Measurements from ENCODE around the gene MLF1. TPM values are rescaled to one million over a fixed set of nuclear protein-coding genes. Genes with fewer than 3 reads are reported as not detected.

The MLF1 gene
- total RNA-seq, 4 donors from 2014 or later, result 11.2 to 22.8 (median 15.4) TPM

DNA sequence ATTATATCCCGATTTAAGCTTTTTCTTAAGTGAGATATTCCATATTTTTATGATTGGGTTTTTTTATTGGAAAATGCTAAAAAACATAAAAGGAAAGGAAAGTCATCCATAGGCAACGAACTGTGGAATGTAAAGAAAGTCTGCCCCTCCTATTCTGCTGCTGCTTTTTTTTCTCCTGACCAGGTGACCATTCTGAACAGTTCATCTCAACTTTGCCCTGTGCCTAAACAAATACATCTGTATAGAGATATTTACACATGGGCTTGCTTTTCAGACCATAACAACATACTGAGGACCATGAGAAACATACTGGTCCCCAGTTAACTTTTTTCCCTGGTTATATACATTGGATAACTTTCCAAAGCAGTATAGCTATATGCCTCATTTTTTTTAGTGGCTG, 18.9 kb upstream of the MLF1 start:
- no peak overlapping the region for H3K27ac ChIP-seq
- intact Hi-C loops (cut with DNase I), result no loop called here
- no peak for DNase-seq
- H3K36me3 ChIP-seq, result no peaks in the 10 kb centered on the region
- H3K9me3 ChIP-seq, result no peaks in the 10 kb centered on the region
- no peak for TF ChIP-seq POLR2A (IDR thresholded peaks at IDR 0.05)
- TF ChIP-seq, protein P1, sequence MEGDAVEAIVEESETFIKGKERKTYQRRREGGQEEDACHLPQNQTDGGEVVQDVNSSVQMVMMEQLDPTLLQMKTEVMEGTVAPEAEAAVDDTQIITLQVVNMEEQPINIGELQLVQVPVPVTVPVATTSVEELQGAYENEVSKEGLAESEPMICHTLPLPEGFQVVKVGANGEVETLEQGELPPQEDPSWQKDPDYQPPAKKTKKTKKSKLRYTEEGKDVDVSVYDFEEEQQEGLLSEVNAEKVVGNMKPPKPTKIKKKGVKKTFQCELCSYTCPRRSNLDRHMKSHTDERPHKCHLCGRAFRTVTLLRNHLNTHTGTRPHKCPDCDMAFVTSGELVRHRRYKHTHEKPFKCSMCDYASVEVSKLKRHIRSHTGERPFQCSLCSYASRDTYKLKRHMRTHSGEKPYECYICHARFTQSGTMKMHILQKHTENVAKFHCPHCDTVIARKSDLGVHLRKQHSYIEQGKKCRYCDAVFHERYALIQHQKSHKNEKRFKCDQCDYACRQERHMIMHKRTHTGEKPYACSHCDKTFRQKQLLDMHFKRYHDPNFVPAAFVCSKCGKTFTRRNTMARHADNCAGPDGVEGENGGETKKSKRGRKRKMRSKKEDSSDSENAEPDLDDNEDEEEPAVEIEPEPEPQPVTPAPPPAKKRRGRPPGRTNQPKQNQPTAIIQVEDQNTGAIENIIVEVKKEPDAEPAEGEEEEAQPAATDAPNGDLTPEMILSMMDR (IDR thresholded peaks at IDR 0.05), result no peak
- WGBS, 2 donors, result 82 to 85% methylated on average over 2 of the region's 2 CpGs
- H3K27me3 ChIP-seq, result no peaks in the 10 kb centered on the region
- H3K4me1 ChIP-seq, result no peaks in the 10 kb centered on the region
- no peak overlapping the region for H3K4me3 ChIP-seq (replicated peaks in 1 of 3)

GRCh38 chr3:158559504-158559903, 11.5 kb upstream of the MLF1 start:
- Histone ChIP-seq H3K4me3 (replicated peaks in 1 of 3) (no peak overlapping the region), H3K27me3 (no peaks in the 10 kb centered on the region), H3K4me1 (no peaks in the 10 kb centered on the region), H3K27ac (no peak overlapping the region), H3K9me3 (no peaks in the 10 kb centered on the region), H3K36me3 (no peaks in the 10 kb centered on the region)
- intact Hi-C loops (cut with DNase I), result no loop called here
- no peak for DNase-seq
- TF ChIP-seq, protein P1 (IDR thresholded peaks at IDR 0.05), result no peak
- no peak for TF ChIP-seq POLR2A (IDR thresholded peaks at IDR 0.05)
- WGBS, 2 donors, result 73 to 74% methylated on average over 4 of the region's 4 CpGs

GRCh38 chr3:158560979-158561378, 10.0 kb upstream of the MLF1 start:
- Histone ChIP-seq H3K27me3 (no peaks in the 10 kb centered on the region), H3K4me3 (replicated peaks in 1 of 3) (no peak overlapping the region), H3K9me3 (no peaks in the 10 kb centered on the region), H3K4me1 (no peaks in the 10 kb centered on the region), H3K36me3 (no peaks in the 10 kb centered on the region), H3K27ac (no peak overlapping the region)
- TF ChIP-seq, protein P1 (IDR thresholded peaks at IDR 0.05), result no peak
- no peak for TF ChIP-seq POLR2A (IDR thresholded peaks at IDR 0.05)
- intact Hi-C loops (cut with DNase I), result no loop called here
- WGBS, 2 donors, result 93 to 98% methylated on average over 1 of the region's 1 CpG
- no peak for DNase-seq

GRCh38 chr3:158562674-158563073, 8.3 kb upstream of the MLF1 start:
- H3K27me3 ChIP-seq, result no peaks in the 10 kb centered on the region
- intact Hi-C loops (cut with DNase I), result no loop called here
- 84 to 88% methylated on average over 5 of the region's 5 CpGs for WGBS, 2 donors
- no peaks in the 10 kb centered on the region for H3K36me3 ChIP-seq
- no peak for DNase-seq
- no peak overlapping the region for H3K4me3 ChIP-seq (replicated peaks in 1 of 3)
- no peaks in the 10 kb centered on the region for H3K9me3 ChIP-seq
- no peak overlapping the region for H3K27ac ChIP-seq
- H3K4me1 ChIP-seq, result no peaks in the 10 kb centered on the region
- TF ChIP-seq, protein P1 (IDR thresholded peaks at IDR 0.05), result no peak
- no peak for TF ChIP-seq POLR2A (IDR thresholded peaks at IDR 0.05)

DNA sequence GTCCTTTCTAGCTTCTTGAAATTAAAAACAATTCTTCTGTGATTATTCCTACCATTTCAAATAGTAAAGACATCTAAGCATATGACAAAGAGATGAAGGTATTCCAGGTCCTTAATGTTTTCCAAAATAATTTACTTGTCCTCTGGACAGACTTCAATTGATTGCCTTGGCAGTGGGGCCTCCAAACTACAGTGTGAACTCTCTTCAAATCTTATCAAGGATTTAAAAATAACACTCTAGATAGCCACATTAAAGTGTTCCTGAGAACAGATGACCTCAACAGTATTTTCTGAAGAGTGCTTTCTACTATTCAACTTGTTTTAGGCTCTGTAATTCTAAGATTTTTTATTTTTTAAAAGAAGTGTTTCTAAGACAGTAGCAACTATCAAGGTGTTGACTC, 7.9 kb upstream of the MLF1 start:
- no peak for TF ChIP-seq POLR2A (IDR thresholded peaks at IDR 0.05)
- TF ChIP-seq, protein P1 (IDR thresholded peaks at IDR 0.05), result no peak
- H3K9me3 ChIP-seq, result no peaks in the 10 kb centered on the region
- no peaks in the 10 kb centered on the region for H3K36me3 ChIP-seq
- no peak for DNase-seq
- intact Hi-C loops (cut with DNase I), result no loop called here
- H3K4me3 ChIP-seq (replicated peaks in 1 of 3), result no peak overlapping the region
- H3K27ac ChIP-seq, result no peak overlapping the region
- no peaks in the 10 kb centered on the region for H3K4me1 ChIP-seq
- no peaks in the 10 kb centered on the region for H3K27me3 ChIP-seq
